Measurements from ENCODE around the gene CYBA. TPM values are rescaled to one million over a fixed set of nuclear protein-coding genes. Genes with fewer than 3 reads are reported as not detected.

CYBA gene
- polyA plus RNA-seq, 2 of the 4 experiments (the other 2 are of a cell fraction), result 75.7 to 185 TPM

DNA sequence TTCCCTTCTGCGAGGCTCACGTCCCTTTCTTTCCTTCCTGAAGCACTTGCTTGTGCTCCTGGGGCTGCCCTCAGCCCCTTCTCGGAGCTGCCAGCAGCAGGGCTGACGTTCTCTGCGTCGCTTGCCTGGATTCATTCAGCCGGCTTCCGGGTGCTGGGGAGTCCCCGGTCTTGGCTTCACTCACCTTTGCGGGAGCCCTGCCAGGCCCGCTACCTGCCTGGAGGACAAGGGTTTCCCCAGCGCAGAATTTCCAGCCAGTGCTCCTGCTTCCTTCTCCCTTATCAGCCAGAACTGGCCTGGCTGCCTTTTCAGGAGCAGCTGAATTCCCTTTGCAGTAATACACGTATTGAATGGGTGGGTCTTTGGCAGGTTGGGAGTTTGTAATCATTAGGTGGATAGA is 34.5 kb downstream of the CYBA start:
- POLR2A ChIA-PET, result no interaction called here
- FAIRE-seq (no peak), ATAC-seq (no peak), DNase-seq (ENCODE audit: low read depth in 1 of 2, low spot score in 1 of 2) (no peak)
- H3K4me3 ChIP-seq, result no peak overlapping the region
- TF ChIP-seq ZC3H11A (IDR thresholded peaks at IDR 0.05) (no peak), NFE2L2 (conservative IDR thresholded peaks at IDR 0.05; ENCODE audit: low read length) (no peak), CHD4 (IDR thresholded peaks at IDR 0.05; ENCODE audit: borderline replicate concordance) (no peak), HDAC2 (IDR thresholded peaks at IDR 0.05) (no peak), RFX5 (IDR thresholded peaks at IDR 0.05) (no peak), ESRRA (IDR thresholded peaks at IDR 0.05; ENCODE audit: borderline replicate concordance, low read length) (no peak), POLR2A (IDR thresholded peaks at IDR 0.05; ENCODE audit: low read length) (no peak), HOXB13 (CRISPR knock-in tag; IDR thresholded peaks at IDR 0.05; ENCODE audit: low read depth) (no peak), EHMT2 (IDR thresholded peaks at IDR 0.05; ENCODE audit: low read depth) (no peak), EHF (CRISPR knock-in tag; IDR thresholded peaks at IDR 0.05) (no peak), GATA3 (IDR thresholded peaks at IDR 0.05; ENCODE audit: borderline replicate concordance) (no peak)
- TF ChIP-seq, protein P1, sequence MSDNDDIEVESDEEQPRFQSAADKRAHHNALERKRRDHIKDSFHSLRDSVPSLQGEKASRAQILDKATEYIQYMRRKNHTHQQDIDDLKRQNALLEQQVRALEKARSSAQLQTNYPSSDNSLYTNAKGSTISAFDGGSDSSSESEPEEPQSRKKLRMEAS (IDR thresholded peaks at IDR 0.05), result no peak
- TF ChIP-seq, protein P2, sequence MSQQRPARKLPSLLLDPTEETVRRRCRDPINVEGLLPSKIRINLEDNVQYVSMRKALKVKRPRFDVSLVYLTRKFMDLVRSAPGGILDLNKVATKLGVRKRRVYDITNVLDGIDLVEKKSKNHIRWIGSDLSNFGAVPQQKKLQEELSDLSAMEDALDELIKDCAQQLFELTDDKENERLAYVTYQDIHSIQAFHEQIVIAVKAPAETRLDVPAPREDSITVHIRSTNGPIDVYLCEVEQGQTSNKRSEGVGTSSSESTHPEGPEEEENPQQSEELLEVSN (IDR thresholded peaks at IDR 0.05; ENCODE audit: borderline replicate concordance, low read depth), result no peak
- TF ChIP-seq, protein P3, sequence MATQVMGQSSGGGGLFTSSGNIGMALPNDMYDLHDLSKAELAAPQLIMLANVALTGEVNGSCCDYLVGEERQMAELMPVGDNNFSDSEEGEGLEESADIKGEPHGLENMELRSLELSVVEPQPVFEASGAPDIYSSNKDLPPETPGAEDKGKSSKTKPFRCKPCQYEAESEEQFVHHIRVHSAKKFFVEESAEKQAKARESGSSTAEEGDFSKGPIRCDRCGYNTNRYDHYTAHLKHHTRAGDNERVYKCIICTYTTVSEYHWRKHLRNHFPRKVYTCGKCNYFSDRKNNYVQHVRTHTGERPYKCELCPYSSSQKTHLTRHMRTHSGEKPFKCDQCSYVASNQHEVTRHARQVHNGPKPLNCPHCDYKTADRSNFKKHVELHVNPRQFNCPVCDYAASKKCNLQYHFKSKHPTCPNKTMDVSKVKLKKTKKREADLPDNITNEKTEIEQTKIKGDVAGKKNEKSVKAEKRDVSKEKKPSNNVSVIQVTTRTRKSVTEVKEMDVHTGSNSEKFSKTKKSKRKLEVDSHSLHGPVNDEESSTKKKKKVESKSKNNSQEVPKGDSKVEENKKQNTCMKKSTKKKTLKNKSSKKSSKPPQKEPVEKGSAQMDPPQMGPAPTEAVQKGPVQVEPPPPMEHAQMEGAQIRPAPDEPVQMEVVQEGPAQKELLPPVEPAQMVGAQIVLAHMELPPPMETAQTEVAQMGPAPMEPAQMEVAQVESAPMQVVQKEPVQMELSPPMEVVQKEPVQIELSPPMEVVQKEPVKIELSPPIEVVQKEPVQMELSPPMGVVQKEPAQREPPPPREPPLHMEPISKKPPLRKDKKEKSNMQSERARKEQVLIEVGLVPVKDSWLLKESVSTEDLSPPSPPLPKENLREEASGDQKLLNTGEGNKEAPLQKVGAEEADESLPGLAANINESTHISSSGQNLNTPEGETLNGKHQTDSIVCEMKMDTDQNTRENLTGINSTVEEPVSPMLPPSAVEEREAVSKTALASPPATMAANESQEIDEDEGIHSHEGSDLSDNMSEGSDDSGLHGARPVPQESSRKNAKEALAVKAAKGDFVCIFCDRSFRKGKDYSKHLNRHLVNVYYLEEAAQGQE (IDR thresholded peaks at IDR 0.05), result no peak
- H3K4me1 ChIP-seq, result no peaks in the 10 kb centered on the region
- CTCF ChIA-PET, result interaction anchor here (1.0 to 1.5 kb wide), 2 partner anchors 9 to 17 kb away, joined by 3 to 5 read pairs; no protein-coding TSS in a partner anchor
- no peaks in the 10 kb centered on the region for H3K9me3 ChIP-seq
- WGBS (ENCODE audit: missing lambda C conversion rate), result 96% methylated on average over 13 of the region's 13 CpGs
- no peak overlapping the region for H3K4me2 ChIP-seq
- no peak overlapping the region for H3K27ac ChIP-seq

DNA sequence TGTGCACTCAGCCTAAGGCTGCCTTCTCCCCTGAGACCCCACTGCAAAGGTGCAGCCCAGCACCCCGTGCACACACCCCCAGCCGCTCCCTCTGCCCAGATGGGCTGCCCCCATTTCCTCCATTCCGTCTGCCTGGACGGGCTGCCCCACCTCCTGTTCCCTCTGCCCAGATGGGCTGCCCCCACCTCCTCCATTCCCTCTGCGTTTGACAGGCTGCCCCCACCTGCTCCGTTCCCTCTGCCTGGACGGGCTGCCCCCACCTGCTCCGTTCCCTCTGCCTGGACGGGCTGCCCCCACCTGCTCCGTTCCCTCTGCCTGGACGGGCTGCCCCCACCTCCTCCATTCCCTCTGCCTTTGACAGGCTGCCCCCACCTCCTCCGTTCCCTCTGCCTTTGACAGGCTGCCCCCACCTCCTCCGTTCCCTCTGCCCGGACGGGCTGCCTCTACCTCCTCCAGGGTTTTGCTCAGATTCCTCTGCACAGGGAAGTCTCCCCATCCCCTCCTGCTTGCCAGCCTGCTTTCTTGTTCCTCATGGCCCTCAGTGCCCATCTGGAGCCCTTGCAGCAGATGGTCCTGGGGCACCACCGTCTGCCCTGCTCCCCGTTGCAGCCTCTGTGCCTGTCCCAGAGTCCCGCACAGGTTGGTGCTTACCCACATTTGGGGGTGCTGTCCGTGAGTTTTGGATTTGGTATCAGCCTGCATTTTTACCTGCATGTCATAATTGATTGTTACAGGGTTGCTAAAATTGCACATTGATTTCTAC is 35.9 kb downstream of the CYBA start:
- Histone ChIP-seq H3K4me1 (no peaks in the 10 kb centered on the region), H3K9me3 (no peaks in the 10 kb centered on the region), H3K4me2 (no peak overlapping the region), H3K27ac (no peak overlapping the region), H3K4me3 (no peak overlapping the region)
- FAIRE-seq (no peak), DNase-seq (ENCODE audit: low read depth in 1 of 2, low spot score in 1 of 2) (no peak), ATAC-seq (no peak)
- 94% methylated on average over 15 of the region's 19 CpGs for WGBS (ENCODE audit: missing lambda C conversion rate)
- ChIA-PET CTCF (interaction anchor here (1.2 kb wide), 1 partner anchor 27 kb away, joined by 4 read pairs; no protein-coding TSS in a partner anchor), POLR2A (no interaction called here)
- TF ChIP-seq HOXB5 (CRISPR knock-in tag; IDR thresholded peaks at IDR 0.05) (no peak), FOSB (CRISPR knock-in tag; IDR thresholded peaks at IDR 0.05) (no peak)
- TF ChIP-seq, protein P2 (IDR thresholded peaks at IDR 0.05; ENCODE audit: borderline replicate concordance, low read depth), result no peak
